ENCODE results near the gene YIF1B. TPM values are rescaled to one million over a fixed set of nuclear protein-coding genes. Genes with fewer than 3 reads are reported as not detected.

YIF1B gene
- total and polyA plus RNA-seq, 2 of the 4 experiments (the other 2 are of a cell fraction) = 72.2 to 165 TPM

- no peak overlapping the region for H2AK9ac ChIP-seq (replicated peaks; ENCODE audit: low read depth, low read length, poor library complexity)
- peaks cover 16% of the 10 kb centered on the region for H3K36me3 ChIP-seq (ENCODE audit: control insufficient read depth, insufficient read depth, low read length)
- POLR2A ChIA-PET (ENCODE audit: unreplicated experiment) = no interaction called here
- no peak overlapping the region for H3K4me3 ChIP-seq (ENCODE audit: insufficient read depth, low read depth, low read length)
- H3K56ac ChIP-seq (ENCODE audit: extremely low read depth, insufficient read depth, low read length) = no peak overlapping the region
- H3K14ac ChIP-seq (replicated peaks; ENCODE audit: low read depth, low read length) = no peak overlapping the region
- H3K9ac ChIP-seq (ENCODE audit: low read depth, low read length) = no peak overlapping the region
- H2BK20ac ChIP-seq (ENCODE audit: low read depth, low read length) = no peak overlapping the region
- ATAC-seq (ENCODE audit: low read depth) (no peak), DNase-seq (no peak)
- H3K4me1 ChIP-seq (ENCODE audit: control insufficient read depth, insufficient read depth, low read length) = no peaks in the 10 kb centered on the region
- CTCF ChIA-PET = interaction anchor here (0.6 kb wide), 1 partner anchor 115 kb away, joined by 3 read pairs; no protein-coding TSS in a partner anchor
- intact Hi-C loops (cut with micrococcal nuclease) (no loop called here), in situ Hi-C loops (cut with MboI; ENCODE audit: low sequenced_read_pairs) (loop anchor here (5.0 to 10.0 kb wide), 2 partner anchors 99 to 437 kb away; no protein-coding TSS in a partner anchor), dilution Hi-C loops (cut with HindIII; ENCODE audit: low sequenced_read_pairs, unreplicated experiment) (no loop called here)
- H3K23ac ChIP-seq (ENCODE audit: low read depth, low read length) = no peak overlapping the region
- TF ChIP-seq RFX5 (IDR thresholded peaks at IDR 0.05; ENCODE audit: low read depth, low read length) (no peak), POLR2A (IDR thresholded peaks at IDR 0.05; ENCODE audit: low read depth, low read length) (no peak), FOS (IDR thresholded peaks at IDR 0.05; ENCODE audit: low read depth, low read length) (no peak), USF2 (IDR thresholded peaks at IDR 0.05; ENCODE audit: low read depth, low read length) (no peak), MAFK (IDR thresholded peaks at IDR 0.05; ENCODE audit: low read depth, low read length) (no peak), MAZ (IDR thresholded peaks at IDR 0.05; ENCODE audit: borderline replicate concordance, low read depth, low read length) (no peak), RAD21 (IDR thresholded peaks at IDR 0.05; ENCODE audit: low read length) (no peak), ELK1 (IDR thresholded peaks at IDR 0.05; ENCODE audit: borderline replicate concordance, low read depth, low read length) (no peak), NFE2L2 (IDR thresholded peaks at IDR 0.05; ENCODE audit: low read depth, low read length) (no peak), CEBPB (IDR thresholded peaks at IDR 0.05; ENCODE audit: low read depth, low read length) (no peak), BHLHE40 (IDR thresholded peaks at IDR 0.05; ENCODE audit: low read depth, low read length) (no peak), MXI1 (IDR thresholded peaks at IDR 0.05; ENCODE audit: borderline replicate concordance, low read depth, low read length) (no peak), SMC3 (IDR thresholded peaks at IDR 0.05; ENCODE audit: low read depth, low read length) (no peak), RCOR1 (IDR thresholded peaks at IDR 0.05; ENCODE audit: insufficient replicate concordance, low read length) (no peak), CTCF (conservative IDR thresholded peaks at IDR 0.05; ENCODE audit: low read depth, low read length) (no peak), CHD1 (IDR thresholded peaks at IDR 0.05; ENCODE audit: low read depth, low read length) (no peak)
- H3K18ac ChIP-seq (ENCODE audit: low read depth, low read length) = no peak overlapping the region
- H2BK120ac ChIP-seq (ENCODE audit: low read depth, low read length) = no peak overlapping the region
- no peak overlapping the region for H3K4ac ChIP-seq (ENCODE audit: low read depth, low read length)
- WGBS, 2 experiments (ENCODE audit: extremely low coverage in 2 of 2, insufficient read length in 1 of 2) = no CpG with 5 or more reads among the region's 1 CpG
- no peak overlapping the region for H2BK15ac ChIP-seq (ENCODE audit: low read depth, low read length)
- no peak overlapping the region for H2BK5ac ChIP-seq (ENCODE audit: low read depth, low read length, poor library complexity, severe bottlenecking)
- H3K27ac ChIP-seq (ENCODE audit: insufficient read depth, low read length) = no peak overlapping the region
- no peaks in the 10 kb centered on the region for H3K79me1 ChIP-seq (ENCODE audit: low read depth in 1 of 2, low read length in 2 of 2)
- H4K5ac ChIP-seq (ENCODE audit: low read depth, low read length) = no peak overlapping the region
- no peaks in the 10 kb centered on the region for H3K9me3 ChIP-seq (ENCODE audit: control insufficient read depth, insufficient read depth, low read length)
- H4K91ac ChIP-seq (ENCODE audit: insufficient read depth, low read depth, low read length) = no peak overlapping the region
- no peak overlapping the region for H2AFZ ChIP-seq (replicated peaks; ENCODE audit: low read length, poor library complexity)
- no peaks in the 10 kb centered on the region for H4K20me1 ChIP-seq (ENCODE audit: insufficient read depth, low read length)
- H3K4me2 ChIP-seq (ENCODE audit: low read depth, low read length) = no peak overlapping the region
- H2AK5ac ChIP-seq (ENCODE audit: low read depth, low read length) = no peak overlapping the region
- H4K8ac ChIP-seq (ENCODE audit: low read depth in 2 of 2, low read length in 2 of 2) = no peak overlapping the region
- no peaks in the 10 kb centered on the region for H3K27me3 ChIP-seq (ENCODE audit: control insufficient read depth, insufficient read depth, low read length)
- H3K9me1 ChIP-seq (ENCODE audit: insufficient read depth, low read length) = no peaks in the 10 kb centered on the region
- BruUV-seq (replicated peaks) = no TSS peak
Observed at GRCh38 chr19:38331728-38332127, 16.0 kb upstream of the YIF1B start.
